Endothelial cell of umbilical vein (primary cell): ENCODE data around the gene NR1D2. TPM values are rescaled to one million over a fixed set of nuclear protein-coding genes. Genes with fewer than 3 reads are reported as not detected.

Experiments used
- BruUV-seq: library from RNA; stranded (reverse); fragments of 400-500 nt; replicated peaks from 2 replicates; lab custom pipeline; 2021; lab: Mats Ljungman, UMichigan
- CTCF ChIA-PET: fragments of 300-600, 350-600 bp; sonication (Branson Sonifier 250); formaldehyde crosslinking; loops from one replicate; lab custom pipeline; 2021; ENCODE audit warnings: antibody characterized with exemption, inconsistent platforms; lab: Charles Lee
- POLR2A ChIA-PET: fragments of 300-600, 350-600 bp; sonication (Branson Sonifier 250); formaldehyde crosslinking; loops from one replicate; lab custom pipeline; 2021; ENCODE audit warnings: antibody characterized with exemption, inconsistent platforms; lab: Charles Lee
- DNase-seq: peaks from one replicate; pipeline ENCODE4 v3.0.0-alpha.2; 2011; ENCODE audit warnings: low read depth, low spot score
- FAIRE-seq: peaks from 2 replicates; lab custom pipeline; 2011; peaks lifted over from hg19 to GRCh38; lab: Jason Lieb, UNC
- H2AFZ ChIP-seq: 2 replicates; pipeline ENCODE4 v1.6.0; 2012; ENCODE audit warnings: low read depth, low read length, control low read depth, inconsistent platforms
- H3K27ac ChIP-seq: 2 replicates; pipeline ENCODE4 v1.5.1; 2011; ENCODE audit warnings: low read depth, mild to moderate bottlenecking, control low read depth, low read length, moderate library complexity; ENCODE audit not compliant: insufficient read depth
- H3K27me3 ChIP-seq, 2 experiments: 2 replicates each; pipeline versions ENCODE4 v1.6.0 to v1.6.1; 2011; ENCODE audit warnings: low read length in 2 of 2, mixed read lengths in 1 of 2; ENCODE audit not compliant: control insufficient read depth in 2 of 2, insufficient read depth in 2 of 2
- H3K36me3 ChIP-seq, 2 experiments: 2 replicates in 1 of 2; 3 replicates in 1 of 2; pipeline ENCODE4 v1.5.1; 2011; ENCODE audit warnings: low read length in 2 of 2, mild to moderate bottlenecking in 1 of 2, moderate library complexity in 1 of 2; ENCODE audit not compliant: control insufficient read depth in 2 of 2, insufficient read depth in 2 of 2; ENCODE audit errors: extremely low read depth in 1 of 2
- H3K4me1 ChIP-seq: 3 replicates; pipeline ENCODE4 v1.5.1; 2011; ENCODE audit warnings: mild to moderate bottlenecking, low read length; ENCODE audit not compliant: control insufficient read depth, insufficient read depth; ENCODE audit errors: extremely low read depth
- H3K4me2 ChIP-seq: 2 replicates; pipeline ENCODE4 v1.6.1; 2011; ENCODE audit warnings: low read length, control low read depth, mixed read lengths; ENCODE audit not compliant: insufficient read depth
- H3K4me3 ChIP-seq, 3 experiments: fragments of 200-600 bp in 1 of 3; sonication (generic), shearing (Covaris generic) in 1 of 3; replicated peaks in 1 of 3; 2 replicates each; pipeline ENCODE4 v1.5.1; 2011 to 2016; ENCODE audit warnings: control low read depth in 3 of 3, low read length in 3 of 3, mild to moderate bottlenecking in 2 of 3, inconsistent platforms in 1 of 3, low read depth in 1 of 3, moderate library complexity in 1 of 3; ENCODE audit not compliant: insufficient read depth in 1 of 3
- H3K79me2 ChIP-seq: 2 replicates; pipeline ENCODE4 v1.6.0; 2012; ENCODE audit warnings: low read length, inconsistent platforms; ENCODE audit not compliant: control insufficient read depth, insufficient read depth
- H3K9ac ChIP-seq: replicated peaks from 2 replicates; pipeline ENCODE3; 2011; ENCODE audit warnings: low read length, control low read depth; ENCODE audit not compliant: insufficient read depth; ENCODE audit errors: extremely low read depth
- H3K9me1 ChIP-seq: replicated peaks from 3 replicates; pipeline ENCODE4 v1.6.0; 2011; ENCODE audit warnings: mild to moderate bottlenecking, low read length; ENCODE audit not compliant: control insufficient read depth, insufficient read depth; ENCODE audit errors: extremely low read depth
- H3K9me3 ChIP-seq: replicated peaks from 2 replicates; pipeline ENCODE4 v1.5.1; 2012; ENCODE audit warnings: low read length, inconsistent platforms; ENCODE audit not compliant: control insufficient read depth, insufficient read depth
- H4K20me1 ChIP-seq: replicated peaks from 2 replicates; pipeline ENCODE3; 2011; ENCODE audit warnings: mild to moderate bottlenecking, low read length; ENCODE audit not compliant: control insufficient read depth, insufficient read depth; ENCODE audit errors: extremely low read depth
- EZH2 ChIP-seq: IDR thresholded peaks from 2 replicates; pipeline ENCODE4 v1.6.1; 2012; ENCODE audit warnings: borderline replicate concordance, low read depth, mild to moderate bottlenecking, moderate library complexity, low read length, inconsistent platforms; ENCODE audit not compliant: severe bottlenecking
- FOS ChIP-seq: IDR thresholded peaks from 2 replicates; pipeline ENCODE4 v1.6.1; 2011; ENCODE audit warnings: mild to moderate bottlenecking, low read length, moderate library complexity, borderline replicate concordance; ENCODE audit not compliant: insufficient read depth
- GATA2 ChIP-seq: IDR thresholded peaks from 2 replicates; pipeline ENCODE4 v1.7.0; 2011; ENCODE audit warnings: low read depth, mild to moderate bottlenecking, moderate library complexity, mixed read lengths, low read length; ENCODE audit not compliant: insufficient read length, insufficient read depth
- JUN ChIP-seq: IDR thresholded peaks from 2 replicates; pipeline ENCODE4 v1.6.1; 2011; ENCODE audit warnings: borderline replicate concordance, low read depth; ENCODE audit not compliant: insufficient read length, insufficient read depth
- MYC ChIP-seq: IDR thresholded peaks from one replicate; pipeline ENCODE4 v1.6.1; 2011; ENCODE audit warnings: mild to moderate bottlenecking, low read depth, low read length
- POLR2A ChIP-seq: IDR thresholded peaks from 2 replicates; pipeline ENCODE4 v1.6.1; 2012; ENCODE audit warnings: low read depth, mild to moderate bottlenecking, control low read depth, low read length
- POLR2AphosphoS5 ChIP-seq: IDR thresholded peaks from 2 replicates; pipeline ENCODE4 v1.6.1; 2012; ENCODE audit warnings: low read depth, mild to moderate bottlenecking, control low read depth, low read length, moderate library complexity; ENCODE audit not compliant: insufficient read depth
- dilution Hi-C: fragments of 300-500 bp; cut with MboI; formaldehyde crosslinking; loops from one replicate; pipeline ENCODE4 v1.15.0; 2019; ENCODE audit warnings: low sequenced_read_pairs; ENCODE audit not compliant: extremely low pct_ligation_motif_present
- intact Hi-C: fragments of 100-400 bp; cut with micrococcal nuclease; formaldehyde crosslinking; loops from one replicate; pipeline ENCODE4 v1.10.0; 2022
- polyA plus RNA-seq, 4 experiments: library from polyadenylated mRNA; depleted of rRNA in 3 of 4; stranded (reverse) in 3 of 4; unstranded in 1 of 4; fragments of >200 nt; gene quantifications; 2 replicates each; pipeline versions ENCODE4 v1.2.1 to v1.2.3, GENCODE V29; 2011 to 2012; ENCODE audit warnings: missing spikeins in 1 of 4
- total RNA-seq: library from RNA; stranded (reverse); gene quantifications from 2 replicates; pipeline ENCODE4 v1.2.3, GENCODE V29; 2021
- TF ChIP-seq, protein P1 (sequence below), 2 donors: IDR thresholded peaks; 1 replicate in 1 of 2; 2 replicates in 1 of 2; pipeline ENCODE4 v1.5.1; 2011; ENCODE audit warnings: low read length in 2 of 2, mild to moderate bottlenecking in 2 of 2, moderate library complexity in 2 of 2, control low read depth in 1 of 2, inconsistent platforms in 1 of 2, low read depth in 1 of 2; ENCODE audit not compliant: insufficient read depth in 1 of 2; ENCODE audit errors: extremely low read depth in 1 of 2
- TF ChIP-seq, protein P2 (sequence below): IDR thresholded peaks from 2 replicates; pipeline ENCODE4 v1.6.1; 2011; ENCODE audit not compliant: insufficient read depth, insufficient read length

Gene NR1D2
- total and polyA plus RNA-seq, 2 donors (not counting 3 experiments of a cell fraction or from before 2014, with no cell fraction given), result 4.3 to 14.6 TPM

DNA sequence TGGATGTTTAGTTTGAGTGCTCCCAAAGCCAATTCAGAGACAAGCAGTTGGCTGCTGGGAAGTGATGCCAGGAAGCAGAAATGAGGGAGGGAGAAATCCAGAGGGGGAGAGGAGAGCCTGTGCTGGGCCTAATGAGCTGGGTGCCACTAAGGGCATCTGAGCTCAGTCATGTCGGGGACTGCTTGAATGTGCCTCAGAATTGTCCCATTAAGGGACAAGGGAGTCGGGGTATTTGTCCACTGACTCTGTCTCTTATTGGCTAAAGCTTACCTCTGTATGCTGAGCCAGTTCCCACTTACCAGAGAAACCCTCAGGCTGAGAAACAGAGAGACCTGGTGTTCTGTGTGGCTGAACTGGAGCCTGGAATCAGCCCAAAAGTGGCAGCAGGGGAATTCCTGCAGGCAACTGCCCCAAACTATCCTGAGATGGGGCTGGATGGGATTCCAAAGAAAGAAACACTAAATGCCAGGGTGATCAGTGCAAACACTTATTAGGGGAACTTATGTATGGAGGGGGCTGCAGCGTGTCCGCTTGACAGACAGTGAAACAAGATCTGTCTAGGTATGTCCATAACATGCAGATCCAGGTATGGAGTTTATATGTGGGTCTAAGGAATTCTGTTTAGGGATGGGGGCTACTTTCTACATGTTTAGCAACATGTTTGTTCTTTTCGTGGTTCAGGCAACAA is 48.6 kb downstream of the NR1D2 start:
- TF ChIP-seq POLR2AphosphoS5, result no peak
- TF ChIP-seq, protein P1, sequence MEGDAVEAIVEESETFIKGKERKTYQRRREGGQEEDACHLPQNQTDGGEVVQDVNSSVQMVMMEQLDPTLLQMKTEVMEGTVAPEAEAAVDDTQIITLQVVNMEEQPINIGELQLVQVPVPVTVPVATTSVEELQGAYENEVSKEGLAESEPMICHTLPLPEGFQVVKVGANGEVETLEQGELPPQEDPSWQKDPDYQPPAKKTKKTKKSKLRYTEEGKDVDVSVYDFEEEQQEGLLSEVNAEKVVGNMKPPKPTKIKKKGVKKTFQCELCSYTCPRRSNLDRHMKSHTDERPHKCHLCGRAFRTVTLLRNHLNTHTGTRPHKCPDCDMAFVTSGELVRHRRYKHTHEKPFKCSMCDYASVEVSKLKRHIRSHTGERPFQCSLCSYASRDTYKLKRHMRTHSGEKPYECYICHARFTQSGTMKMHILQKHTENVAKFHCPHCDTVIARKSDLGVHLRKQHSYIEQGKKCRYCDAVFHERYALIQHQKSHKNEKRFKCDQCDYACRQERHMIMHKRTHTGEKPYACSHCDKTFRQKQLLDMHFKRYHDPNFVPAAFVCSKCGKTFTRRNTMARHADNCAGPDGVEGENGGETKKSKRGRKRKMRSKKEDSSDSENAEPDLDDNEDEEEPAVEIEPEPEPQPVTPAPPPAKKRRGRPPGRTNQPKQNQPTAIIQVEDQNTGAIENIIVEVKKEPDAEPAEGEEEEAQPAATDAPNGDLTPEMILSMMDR (IDR thresholded peaks at IDR 0.05; ENCODE audit: extremely low read depth in 1 of 2, insufficient read depth in 1 of 2, low read depth in 1 of 2, low read length in 2 of 2), result no peak
- no peak for TF ChIP-seq EZH2
- no peak for TF ChIP-seq FOS
- TF ChIP-seq POLR2A, result no peak
- TF ChIP-seq JUN, result no peak
- TF ChIP-seq GATA2, result no peak
- TF ChIP-seq, protein P2, sequence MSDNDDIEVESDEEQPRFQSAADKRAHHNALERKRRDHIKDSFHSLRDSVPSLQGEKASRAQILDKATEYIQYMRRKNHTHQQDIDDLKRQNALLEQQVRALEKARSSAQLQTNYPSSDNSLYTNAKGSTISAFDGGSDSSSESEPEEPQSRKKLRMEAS, result no peak
- no peak for TF ChIP-seq MYC
- H3K4me2 ChIP-seq, result no peak overlapping the region
- dilution Hi-C loops, result no loop called here
- no peaks in the 10 kb centered on the region for H3K9me3 ChIP-seq
- POLR2A ChIA-PET, result no interaction called here
- H3K4me3 ChIP-seq, result no peak overlapping the region
- peak; percentile 66 for DNase-seq
- CTCF ChIA-PET, result interaction anchor here (2.0 kb wide), 1 partner anchor 690 kb away, joined by 4 read pairs; no protein-coding TSS in a partner anchor
- no peaks in the 10 kb centered on the region for H4K20me1 ChIP-seq
- H3K9ac ChIP-seq, result no peak overlapping the region
- H3K27me3 ChIP-seq, result no peaks in the 10 kb centered on the region
- no peaks in the 10 kb centered on the region for H3K36me3 ChIP-seq
- no peaks in the 10 kb centered on the region for H3K79me2 ChIP-seq
- H3K9me1 ChIP-seq, result no peaks in the 10 kb centered on the region
- BruUV-seq, result no TSS peak
- no peak for FAIRE-seq
- no peak overlapping the region for H3K27ac ChIP-seq
- intact Hi-C loops, result loop anchor here (2.0 to 5.0 kb wide), 2 partner anchors 77 to 1444 kb away; partner anchors contain the start of genes NKIRAS1 and RPL15
- H3K4me1 ChIP-seq, result peaks cover 17% of the 10 kb centered on the region
- no peak overlapping the region for H2AFZ ChIP-seq
